Lower lobe of right lung (tissue), 2 donors: Measurements from ENCODE around the gene NACAD. TPM values are rescaled to one million over a fixed set of nuclear protein-coding genes. Genes with fewer than 3 reads are reported as not detected.

ENCODE experiments used
- ATAC-seq, 2 donors: fragments of 200-7000 bp; cut with Tn5 transposase; one replicate each; pipeline ENCODE4 v1.9.1; 2020 to 2022; ENCODE audit warnings: mild to moderate bottlenecking in 2 of 2, moderate library complexity in 2 of 2
- DNase-seq: peaks from one replicate; pipeline ENCODE4 v3.0.0-alpha.2; 2020
- H3K27ac ChIP-seq: fragments of 200-600 bp; one replicate; pipeline ENCODE4 v1.8.0; 2022
- H3K27me3 ChIP-seq: fragments of 200-600 bp; one replicate; pipeline ENCODE4 v1.8.0; 2022; ENCODE audit warnings: low read depth
- H3K36me3 ChIP-seq: fragments of 200-600 bp; one replicate; pipeline ENCODE4 v1.8.0; 2022; ENCODE audit warnings: mild to moderate bottlenecking
- H3K4me1 ChIP-seq: fragments of 200-600 bp; one replicate; pipeline ENCODE4 v1.8.0; 2022
- H3K4me3 ChIP-seq: fragments of 200-600 bp; one replicate; pipeline ENCODE4 v1.8.0; 2022; ENCODE audit warnings: mild to moderate bottlenecking
- H3K9me3 ChIP-seq: fragments of 200-600 bp; one replicate; pipeline ENCODE4 v1.8.0; 2022
- intact Hi-C: fragments of 100-400 bp; cut with DNase I; formaldehyde crosslinking; loops from one replicate; pipeline ENCODE4 v1.11.0; 2022
- total RNA-seq: library from RNA; stranded (reverse); fragmentation: NEBNext Ultra II Directional; extraction: Animal tissue kit (Norgen Biotek cat#: 25700); gene quantifications from one replicate; pipeline ENCODE4 v1.2.1, GENCODE V29; 2021
- TF ChIP-seq, protein P1 (sequence below): fragments of 200-600 bp; IDR thresholded peaks from one replicate; pipeline ENCODE4 v1.8.0; 2022; ENCODE audit warnings: antibody characterized with exemption, mild to moderate bottlenecking
- donor health status: DM: no; HTN: yes; CAD: no; lungs with severe emphysema.

Gene NACAD
- total RNA-seq, 1 donor from 2014 or later = 2.5 TPM

DNA sequence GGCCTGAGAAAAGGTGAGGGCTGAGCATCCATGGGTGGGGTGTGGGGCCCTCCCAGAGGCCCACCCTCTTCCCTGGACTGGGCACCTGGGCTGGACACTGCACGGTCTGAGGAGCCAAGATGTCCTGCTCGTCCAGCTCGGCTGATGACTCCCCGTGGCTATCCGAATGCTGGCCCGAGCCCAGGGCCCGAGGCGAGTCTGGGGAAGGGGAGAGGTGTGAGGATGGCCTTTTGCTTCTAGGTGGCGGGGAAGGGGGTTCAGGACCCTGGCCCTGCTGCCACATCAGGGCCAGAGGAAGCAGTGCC lies 7.1 kb downstream of the NACAD start:
- peaks cover 12% of the 10 kb centered on the region for H3K36me3 ChIP-seq
- DNase-seq = no peak
- no peaks in the 10 kb centered on the region for H3K4me1 ChIP-seq
- intact Hi-C loops = no loop called here
- no peaks in the 10 kb centered on the region for H3K9me3 ChIP-seq
- TF ChIP-seq, protein P1, sequence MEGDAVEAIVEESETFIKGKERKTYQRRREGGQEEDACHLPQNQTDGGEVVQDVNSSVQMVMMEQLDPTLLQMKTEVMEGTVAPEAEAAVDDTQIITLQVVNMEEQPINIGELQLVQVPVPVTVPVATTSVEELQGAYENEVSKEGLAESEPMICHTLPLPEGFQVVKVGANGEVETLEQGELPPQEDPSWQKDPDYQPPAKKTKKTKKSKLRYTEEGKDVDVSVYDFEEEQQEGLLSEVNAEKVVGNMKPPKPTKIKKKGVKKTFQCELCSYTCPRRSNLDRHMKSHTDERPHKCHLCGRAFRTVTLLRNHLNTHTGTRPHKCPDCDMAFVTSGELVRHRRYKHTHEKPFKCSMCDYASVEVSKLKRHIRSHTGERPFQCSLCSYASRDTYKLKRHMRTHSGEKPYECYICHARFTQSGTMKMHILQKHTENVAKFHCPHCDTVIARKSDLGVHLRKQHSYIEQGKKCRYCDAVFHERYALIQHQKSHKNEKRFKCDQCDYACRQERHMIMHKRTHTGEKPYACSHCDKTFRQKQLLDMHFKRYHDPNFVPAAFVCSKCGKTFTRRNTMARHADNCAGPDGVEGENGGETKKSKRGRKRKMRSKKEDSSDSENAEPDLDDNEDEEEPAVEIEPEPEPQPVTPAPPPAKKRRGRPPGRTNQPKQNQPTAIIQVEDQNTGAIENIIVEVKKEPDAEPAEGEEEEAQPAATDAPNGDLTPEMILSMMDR = no peak
- no peak overlapping the region for H3K4me3 ChIP-seq
- H3K27me3 ChIP-seq = no peaks in the 10 kb centered on the region
- no peak overlapping the region for H3K27ac ChIP-seq
- ATAC-seq = peak in 1 of 2 donors; percentile 8

DNA sequence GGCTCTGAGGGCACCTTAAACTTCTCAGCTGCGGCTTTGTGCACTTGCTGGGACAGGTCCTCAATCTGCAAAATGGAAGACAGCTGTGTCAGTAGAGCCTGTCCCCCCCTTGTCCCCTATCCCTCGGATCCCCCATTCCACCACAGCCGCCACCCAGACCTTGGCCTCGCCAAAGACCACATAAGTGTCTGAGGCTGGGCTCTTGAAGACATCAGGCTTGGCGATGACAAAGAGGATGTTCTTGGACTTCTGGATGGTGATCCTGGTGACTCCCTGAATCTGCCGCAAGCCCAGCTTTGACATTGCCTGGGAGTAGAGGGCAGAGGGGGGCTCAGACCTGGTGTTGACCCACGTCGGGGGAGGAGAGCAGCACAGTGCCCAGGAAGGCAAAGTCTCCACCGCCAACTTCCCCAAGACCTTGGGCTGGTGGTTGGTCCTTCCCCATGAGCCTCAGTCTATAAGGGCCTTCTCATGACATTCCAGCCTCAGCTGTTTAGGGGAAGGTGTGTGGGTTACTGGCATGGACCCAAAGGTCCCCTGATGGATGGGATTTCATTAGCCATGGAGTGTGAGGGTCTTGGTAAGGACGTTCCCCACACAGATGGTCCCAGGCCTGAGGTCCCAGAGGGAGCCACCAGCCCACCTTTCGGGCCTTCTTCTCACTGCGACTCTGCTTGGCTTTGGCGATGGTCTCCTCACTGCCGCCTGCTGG lies 7.7 kb downstream of the NACAD start:
- H3K9me3 ChIP-seq = no peaks in the 10 kb centered on the region
- TF ChIP-seq, protein P1 = no peak
- intact Hi-C loops = no loop called here
- DNase-seq = no peak
- no peak overlapping the region for H3K4me3 ChIP-seq
- H3K27ac ChIP-seq = no peak overlapping the region
- no peaks in the 10 kb centered on the region for H3K4me1 ChIP-seq
- H3K36me3 ChIP-seq = peaks cover 17% of the 10 kb centered on the region
- no peaks in the 10 kb centered on the region for H3K27me3 ChIP-seq
- no peak for ATAC-seq

DNA sequence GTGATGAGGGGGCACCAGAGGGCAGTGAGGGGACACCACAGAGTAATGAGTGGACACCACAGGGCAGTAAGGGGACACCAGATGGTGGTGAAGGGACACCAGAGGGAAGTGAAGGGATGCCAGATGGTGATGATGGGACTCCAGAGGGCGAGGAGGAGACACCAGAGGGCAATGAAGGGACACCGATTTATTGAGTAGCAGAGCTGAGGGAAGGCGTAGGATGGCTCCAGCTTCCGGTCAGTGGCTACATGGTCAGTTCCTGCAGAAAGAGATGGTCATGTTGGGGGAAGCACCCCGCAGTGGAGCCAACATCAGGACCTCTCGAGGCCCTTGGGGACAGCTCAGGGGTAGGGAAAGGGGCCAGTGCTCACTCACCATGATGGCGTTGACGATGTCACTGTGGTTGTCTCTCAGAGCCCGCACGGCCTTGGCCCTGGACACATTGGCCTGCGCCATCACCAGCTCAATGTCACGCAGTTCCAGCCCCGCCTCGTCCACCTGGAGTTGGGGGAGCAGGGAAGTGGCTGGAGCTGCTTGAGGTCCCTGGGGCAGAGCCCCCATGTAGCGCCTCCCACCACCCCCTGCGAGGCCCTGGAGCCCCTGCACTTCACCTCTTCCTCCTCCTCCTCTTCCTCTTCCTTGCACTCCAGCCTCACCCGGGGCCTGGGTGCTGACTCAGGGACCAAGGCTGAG lies 8.4 kb downstream of the NACAD start:
- Histone ChIP-seq H3K36me3 (peaks cover 24% of the 10 kb centered on the region), H3K4me3 (no peak overlapping the region), H3K27ac (no peak overlapping the region), H3K4me1 (no peaks in the 10 kb centered on the region), H3K27me3 (no peaks in the 10 kb centered on the region), H3K9me3 (no peaks in the 10 kb centered on the region)
- TF ChIP-seq, protein P1 = no peak
- ATAC-seq (peak in 1 of 2 donors; percentile 11), DNase-seq (no peak)
- intact Hi-C loops = no loop called here

DNA sequence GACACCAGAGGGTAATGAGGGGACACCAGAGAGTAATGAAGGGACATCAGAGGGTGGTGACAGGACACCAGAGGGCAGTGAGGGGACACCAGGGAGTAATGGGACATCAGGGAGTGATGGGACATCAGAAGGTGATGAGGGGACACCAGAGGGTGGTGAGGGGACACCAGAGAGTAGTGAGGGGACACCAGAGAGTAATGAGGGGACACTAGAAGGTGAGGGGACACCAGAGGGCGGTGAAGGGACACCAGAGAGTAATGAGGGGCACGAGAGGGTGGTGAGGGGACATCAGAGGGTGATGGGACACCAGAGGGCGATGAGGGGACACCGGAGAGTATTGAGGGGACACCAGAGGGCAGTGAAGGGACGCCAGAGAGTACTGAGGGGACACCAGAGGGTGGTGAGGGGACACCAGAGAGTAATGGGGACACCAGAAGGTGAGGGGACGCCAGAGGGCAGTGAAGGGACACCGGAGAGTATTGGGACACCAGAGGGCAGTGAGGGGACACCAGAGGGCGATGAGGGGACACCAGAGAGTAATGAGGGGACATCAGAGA lies 10.6 kb downstream of the NACAD start:
- no peaks in the 10 kb centered on the region for H3K9me3 ChIP-seq
- peaks cover 47% of the 10 kb centered on the region for H3K36me3 ChIP-seq
- no peak overlapping the region for H3K27ac ChIP-seq
- H3K27me3 ChIP-seq = no peaks in the 10 kb centered on the region
- DNase-seq (no peak), ATAC-seq (no peak)
- H3K4me1 ChIP-seq = no peaks in the 10 kb centered on the region
- intact Hi-C loops = no loop called here
- TF ChIP-seq, protein P1 = no peak
- no peak overlapping the region for H3K4me3 ChIP-seq

DNA sequence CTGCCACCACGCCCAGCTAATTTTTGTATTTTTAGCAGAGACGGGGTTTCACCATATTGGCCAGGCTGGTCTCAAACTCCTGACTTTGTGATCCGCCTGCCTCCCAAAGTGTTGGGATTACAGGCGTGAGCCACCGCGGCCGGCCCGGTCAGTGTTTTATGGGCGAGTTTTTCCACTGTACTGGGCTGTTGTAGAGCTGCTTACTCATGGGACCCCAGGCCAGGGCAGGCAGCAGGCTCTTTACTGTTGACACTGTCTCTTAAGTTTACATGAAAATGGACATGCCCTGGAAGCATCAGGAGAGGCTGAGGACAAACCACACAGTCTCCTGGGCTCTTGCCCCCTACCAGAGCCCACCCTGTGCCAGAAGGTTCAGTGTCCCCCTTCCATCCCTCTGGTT lies 11.2 kb downstream of the NACAD start:
- Histone ChIP-seq H3K4me3 (no peak overlapping the region), H3K36me3 (peaks cover 53% of the 10 kb centered on the region), H3K4me1 (no peaks in the 10 kb centered on the region), H3K27me3 (no peaks in the 10 kb centered on the region), H3K9me3 (no peaks in the 10 kb centered on the region), H3K27ac (no peak overlapping the region)
- intact Hi-C loops = no loop called here
- TF ChIP-seq, protein P1 = no peak
- no peak for DNase-seq
- no peak for ATAC-seq
